Epithelial cell of esophagus (primary cell): ENCODE results near the gene APBA2.

Source experiments
- DNase-seq: peaks from one replicate; pipeline ENCODE4 v3.0.0; 2010; ENCODE audit warnings: low read depth
- H3K4me3 ChIP-seq: 2 replicates; pipeline ENCODE4 v1.5.1; 2011; ENCODE audit warnings: mild to moderate bottlenecking, low read length, control low read depth
- TF ChIP-seq, protein P1 (sequence below): IDR thresholded peaks from 2 replicates; pipeline ENCODE4 v1.5.1; 2011; ENCODE audit warnings: low read depth, mild to moderate bottlenecking, low read length, control low read depth, inconsistent platforms; ENCODE audit not compliant: insufficient read depth; ENCODE audit errors: missing control alignments

APBA2 gene

DNA sequence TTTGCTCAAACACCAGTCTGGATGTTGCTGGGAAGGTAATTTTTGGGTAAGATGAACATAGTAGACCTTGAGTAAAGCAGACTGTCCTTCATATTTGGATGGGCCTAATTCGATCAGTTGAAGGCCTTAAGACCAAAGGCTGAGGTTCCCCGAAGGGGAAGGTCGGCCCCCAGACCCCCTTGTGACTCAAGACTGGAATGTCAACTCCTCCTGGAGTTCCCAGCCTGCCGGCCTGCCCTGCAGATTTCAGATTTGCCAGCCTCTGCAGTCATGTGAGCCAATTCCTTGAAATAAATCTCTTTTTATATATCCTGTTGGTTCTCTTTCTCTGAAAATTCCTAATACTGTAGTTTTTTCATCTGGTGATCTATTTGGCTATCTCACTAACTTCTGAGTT lies 146.5 kb downstream of the APBA2 start:
- no peak for DNase-seq
- H3K4me3 ChIP-seq = no peak overlapping the region
- TF ChIP-seq, protein P1, sequence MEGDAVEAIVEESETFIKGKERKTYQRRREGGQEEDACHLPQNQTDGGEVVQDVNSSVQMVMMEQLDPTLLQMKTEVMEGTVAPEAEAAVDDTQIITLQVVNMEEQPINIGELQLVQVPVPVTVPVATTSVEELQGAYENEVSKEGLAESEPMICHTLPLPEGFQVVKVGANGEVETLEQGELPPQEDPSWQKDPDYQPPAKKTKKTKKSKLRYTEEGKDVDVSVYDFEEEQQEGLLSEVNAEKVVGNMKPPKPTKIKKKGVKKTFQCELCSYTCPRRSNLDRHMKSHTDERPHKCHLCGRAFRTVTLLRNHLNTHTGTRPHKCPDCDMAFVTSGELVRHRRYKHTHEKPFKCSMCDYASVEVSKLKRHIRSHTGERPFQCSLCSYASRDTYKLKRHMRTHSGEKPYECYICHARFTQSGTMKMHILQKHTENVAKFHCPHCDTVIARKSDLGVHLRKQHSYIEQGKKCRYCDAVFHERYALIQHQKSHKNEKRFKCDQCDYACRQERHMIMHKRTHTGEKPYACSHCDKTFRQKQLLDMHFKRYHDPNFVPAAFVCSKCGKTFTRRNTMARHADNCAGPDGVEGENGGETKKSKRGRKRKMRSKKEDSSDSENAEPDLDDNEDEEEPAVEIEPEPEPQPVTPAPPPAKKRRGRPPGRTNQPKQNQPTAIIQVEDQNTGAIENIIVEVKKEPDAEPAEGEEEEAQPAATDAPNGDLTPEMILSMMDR = no peak

DNA sequence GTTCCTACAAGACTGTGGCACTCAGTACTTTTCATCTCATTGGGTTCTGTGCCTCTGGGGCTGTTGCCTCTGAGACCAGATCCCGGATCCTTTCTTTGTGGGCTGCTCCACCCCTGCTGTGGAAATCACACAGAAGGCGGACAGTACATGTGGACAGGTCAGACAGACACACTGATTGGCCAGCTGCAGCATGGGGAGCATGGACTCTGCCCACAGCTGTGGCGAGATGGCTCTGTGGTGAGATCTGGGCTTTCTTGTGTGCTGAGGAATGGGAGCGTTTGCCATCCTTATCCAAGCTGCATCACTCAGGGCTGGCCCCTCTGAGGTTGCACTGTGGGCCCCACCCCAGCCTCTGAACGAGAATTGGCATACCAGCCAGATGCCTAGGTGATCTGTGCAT lies 147.0 kb downstream of the APBA2 start:
- TF ChIP-seq, protein P1 = no peak
- H3K4me3 ChIP-seq = no peak overlapping the region
- DNase-seq = no peak

DNA sequence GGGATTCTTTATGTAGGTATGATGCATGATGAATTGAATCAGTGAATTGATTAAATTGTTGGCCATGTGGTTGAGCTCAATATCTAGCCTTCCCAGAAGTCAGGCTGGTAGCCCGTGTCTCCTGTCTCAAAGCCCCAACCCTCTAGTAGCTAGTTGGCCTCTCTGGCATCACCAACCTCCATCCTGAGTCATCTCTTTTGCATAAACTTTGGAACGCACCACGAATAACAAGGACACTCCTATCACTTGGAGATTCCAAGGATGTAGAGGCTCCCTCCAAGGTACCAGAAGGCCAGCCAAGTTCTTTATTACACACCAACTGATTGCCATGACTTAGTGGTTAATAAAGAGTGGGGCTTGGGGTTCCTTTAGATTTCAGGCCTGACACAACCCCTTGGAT lies 148.4 kb downstream of the APBA2 start:
- H3K4me3 ChIP-seq = no peak overlapping the region
- TF ChIP-seq, protein P1 = no peak
- no peak for DNase-seq

DNA sequence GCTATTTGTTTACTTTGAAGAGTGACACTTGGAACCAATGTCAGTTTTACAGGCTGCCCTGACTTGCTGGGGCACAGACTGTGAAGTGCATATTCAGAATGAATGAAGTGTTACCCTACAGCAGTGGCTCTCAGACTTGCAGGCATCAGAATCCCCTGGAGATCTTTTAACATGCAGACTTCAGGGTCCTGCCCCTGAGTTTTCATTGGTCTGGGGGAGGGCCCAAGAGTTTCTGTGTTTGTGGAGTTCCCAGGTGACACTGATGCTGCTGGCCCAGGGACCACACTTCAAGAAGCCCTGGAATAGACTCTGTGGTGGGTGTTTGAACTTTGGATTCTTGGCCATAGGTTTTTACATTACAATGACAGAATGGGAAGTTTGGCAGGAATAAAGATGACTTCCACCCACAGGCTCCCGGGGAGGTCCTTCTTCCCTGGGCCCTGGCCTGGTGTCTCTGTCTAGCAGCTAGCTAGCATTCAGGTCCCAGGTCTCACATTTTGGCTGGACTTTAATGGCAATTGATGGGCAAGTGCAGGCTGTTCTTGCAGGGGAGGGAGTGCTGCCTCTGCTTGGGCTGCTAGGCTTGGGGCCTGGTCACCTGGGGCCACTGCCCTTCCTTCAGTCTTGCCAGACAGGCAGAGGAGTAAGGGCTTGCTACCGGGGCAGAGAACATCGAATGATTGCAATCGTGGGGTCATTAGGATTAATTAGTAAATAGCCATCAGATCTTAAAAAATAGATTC lies 149.0 kb downstream of the APBA2 start:
- TF ChIP-seq, protein P1 = no peak
- DNase-seq = no peak
- no peak overlapping the region for H3K4me3 ChIP-seq

DNA sequence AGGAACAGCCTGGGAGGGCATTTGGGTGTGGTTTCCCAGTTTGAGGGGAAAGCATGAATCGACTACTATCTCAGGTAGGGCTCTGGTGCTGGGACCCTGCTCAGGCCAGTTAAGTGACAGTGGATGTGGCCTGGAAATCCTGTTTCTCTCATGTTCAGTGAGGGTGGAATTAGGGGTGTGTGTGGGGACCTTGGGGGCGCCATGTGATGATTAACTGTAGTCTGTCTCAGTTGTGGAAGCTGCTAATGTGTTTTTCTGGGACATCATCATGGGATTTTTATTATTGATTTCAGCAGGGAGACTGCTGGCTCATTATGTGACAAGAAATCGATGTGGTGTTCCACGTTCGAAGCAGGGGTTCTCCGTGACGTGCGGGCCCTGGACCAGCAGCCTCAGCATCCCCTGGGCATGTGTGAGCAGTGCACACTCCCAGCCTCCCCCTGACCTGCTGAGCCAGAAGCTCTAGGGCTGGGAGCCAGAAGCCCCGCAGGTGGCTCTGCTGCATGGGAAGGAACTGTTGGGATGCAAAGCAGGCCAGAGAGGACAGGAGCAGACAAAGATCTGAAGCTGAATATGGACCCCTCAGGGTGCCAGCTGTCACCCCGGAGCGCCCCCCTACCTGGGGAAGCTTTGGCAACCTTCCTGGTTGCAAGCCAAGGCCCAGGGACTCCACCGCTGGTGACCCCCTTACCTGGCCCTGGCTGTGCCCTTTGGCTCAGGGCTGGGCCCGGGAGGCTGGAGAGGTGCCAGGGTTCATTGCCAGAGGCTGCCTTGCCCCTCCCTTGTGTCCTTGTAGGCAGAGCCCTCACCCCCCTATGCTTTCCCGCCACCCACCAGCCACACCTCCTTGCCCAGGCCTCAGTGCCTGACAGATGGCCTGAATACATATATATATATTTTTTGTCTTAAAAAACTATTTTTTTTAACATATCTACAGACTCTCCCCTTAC lies 149.8 kb downstream of the APBA2 start:
- DNase-seq = no peak
- no peak overlapping the region for H3K4me3 ChIP-seq
- TF ChIP-seq, protein P1 = no peak

DNA sequence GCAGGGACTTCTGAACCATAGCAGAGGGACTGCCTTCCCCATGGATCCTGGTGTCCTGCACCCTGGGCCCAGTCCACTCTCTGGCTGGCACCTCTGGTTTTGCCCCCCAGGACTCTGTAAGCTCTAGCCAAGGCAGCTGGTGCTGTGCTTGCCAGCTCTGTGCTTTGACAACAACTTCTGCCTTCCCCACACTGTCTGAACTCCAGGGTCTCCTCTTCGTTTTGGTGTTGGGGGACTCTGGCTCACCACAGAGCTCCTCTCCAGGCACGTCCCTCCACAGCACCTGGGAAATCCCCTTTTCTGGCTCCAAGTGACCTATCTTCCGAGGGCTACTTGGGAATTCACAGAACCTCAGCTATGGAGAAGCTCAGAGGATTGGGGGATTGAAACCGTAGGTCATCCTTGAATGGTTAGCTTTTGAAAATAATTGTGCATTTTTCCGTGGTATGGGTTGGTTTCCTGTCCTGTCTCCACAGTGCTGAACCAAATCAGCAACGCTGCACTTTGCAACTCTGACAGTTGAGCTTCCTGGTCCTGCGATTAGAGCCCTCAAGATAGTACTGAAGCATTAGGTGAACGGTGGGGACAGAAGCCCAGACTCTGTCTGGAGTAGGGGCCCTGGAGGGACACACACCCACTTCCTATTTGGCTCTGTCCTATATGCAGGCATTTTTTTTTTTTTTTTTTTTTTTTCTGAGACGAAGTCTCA lies 152.4 kb downstream of the APBA2 start:
- DNase-seq = no peak
- TF ChIP-seq, protein P1 = no peak
- H3K4me3 ChIP-seq = no peak overlapping the region
